WERI-Rb-1 (cell line): Measurements from ENCODE around the gene UBC.
"Not testable (repeated sequence)": the region's sequence is repeated elsewhere in the genome, so short reads cannot be mapped to it uniquely, and the experiment has no call there.

Experiments used
- DNase-seq: peaks from one replicate; pipeline ENCODE4 v3.0.0-alpha.2; 2020
- H3K27ac ChIP-seq: fragments of 250-450 bp; sonication (Bioruptor Pico); 2 replicates; pipeline ENCODE4 v1.5.1; 2020; ENCODE audit warnings: mild to moderate bottlenecking, moderate library complexity
- H3K27me3 ChIP-seq: fragments of 250-450 bp; sonication (Bioruptor Pico); 2 replicates; pipeline ENCODE4 v1.5.1; 2021; ENCODE audit warnings: mild to moderate bottlenecking, low read depth, moderate library complexity; ENCODE audit not compliant: insufficient read depth, severe bottlenecking
- H3K36me3 ChIP-seq: fragments of 250-450 bp; sonication (Bioruptor Pico); 2 replicates; pipeline ENCODE4 v1.5.1; 2020; ENCODE audit warnings: mild to moderate bottlenecking, moderate library complexity
- H3K4me3 ChIP-seq: 2 replicates; pipeline ENCODE4 v1.5.1; 2011; ENCODE audit warnings: low read depth, mild to moderate bottlenecking, control low read depth, low read length
- H3K9me3 ChIP-seq: fragments of 250-450 bp; sonication (Bioruptor Pico); 2 replicates; pipeline ENCODE4 v1.5.1; 2021; ENCODE audit warnings: mild to moderate bottlenecking, moderate library complexity; ENCODE audit not compliant: severe bottlenecking
- TF ChIP-seq, protein P1 (sequence below): IDR thresholded peaks from 2 replicates; pipeline ENCODE4 v1.5.1; 2011; ENCODE audit warnings: low read depth, mild to moderate bottlenecking, control low read depth, inconsistent platforms, low read length

Gene UBC

DNA sequence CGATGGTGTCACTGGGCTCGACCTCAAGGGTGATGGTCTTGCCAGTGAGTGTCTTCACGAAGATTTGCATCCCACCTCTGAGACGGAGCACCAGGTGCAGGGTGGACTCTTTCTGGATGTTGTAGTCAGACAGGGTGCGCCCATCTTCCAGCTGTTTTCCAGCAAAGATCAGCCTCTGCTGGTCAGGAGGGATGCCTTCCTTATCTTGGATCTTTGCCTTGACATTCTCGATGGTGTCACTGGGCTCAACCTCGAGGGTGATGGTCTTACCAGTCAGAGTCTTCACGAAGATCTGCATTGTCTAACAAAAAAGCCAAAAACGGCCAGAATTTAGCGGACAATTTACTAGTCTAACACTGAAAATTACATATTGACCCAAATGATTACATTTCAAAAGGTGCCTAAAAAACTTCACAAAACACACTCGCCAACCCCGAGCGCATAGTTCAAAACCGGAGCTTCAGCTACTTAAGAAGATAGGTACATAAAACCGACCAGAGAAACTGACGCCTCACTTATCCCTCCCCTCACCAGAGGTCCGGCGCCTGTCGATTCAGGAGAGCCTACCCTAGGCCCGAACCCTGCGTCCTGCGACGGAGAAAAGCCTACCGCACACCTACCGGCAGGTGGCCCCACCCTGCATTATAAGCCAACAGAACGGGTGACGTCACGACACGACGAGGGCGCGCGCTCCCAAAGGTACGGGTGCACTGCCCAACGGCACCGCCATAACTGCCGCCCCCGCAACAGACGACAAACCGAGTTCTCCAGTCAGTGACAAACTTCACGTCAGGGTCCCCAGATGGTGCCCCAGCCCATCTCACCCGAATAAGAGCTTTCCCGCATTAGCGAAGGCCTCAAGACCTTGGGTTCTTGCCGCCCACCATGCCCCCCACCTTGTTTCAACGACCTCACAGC, 717 bp downstream of the UBC start:
- no peaks in the 10 kb centered on the region for H3K27me3 ChIP-seq
- peak overlapping the region; percentile 100 for H3K27ac ChIP-seq
- TF ChIP-seq, protein P1, sequence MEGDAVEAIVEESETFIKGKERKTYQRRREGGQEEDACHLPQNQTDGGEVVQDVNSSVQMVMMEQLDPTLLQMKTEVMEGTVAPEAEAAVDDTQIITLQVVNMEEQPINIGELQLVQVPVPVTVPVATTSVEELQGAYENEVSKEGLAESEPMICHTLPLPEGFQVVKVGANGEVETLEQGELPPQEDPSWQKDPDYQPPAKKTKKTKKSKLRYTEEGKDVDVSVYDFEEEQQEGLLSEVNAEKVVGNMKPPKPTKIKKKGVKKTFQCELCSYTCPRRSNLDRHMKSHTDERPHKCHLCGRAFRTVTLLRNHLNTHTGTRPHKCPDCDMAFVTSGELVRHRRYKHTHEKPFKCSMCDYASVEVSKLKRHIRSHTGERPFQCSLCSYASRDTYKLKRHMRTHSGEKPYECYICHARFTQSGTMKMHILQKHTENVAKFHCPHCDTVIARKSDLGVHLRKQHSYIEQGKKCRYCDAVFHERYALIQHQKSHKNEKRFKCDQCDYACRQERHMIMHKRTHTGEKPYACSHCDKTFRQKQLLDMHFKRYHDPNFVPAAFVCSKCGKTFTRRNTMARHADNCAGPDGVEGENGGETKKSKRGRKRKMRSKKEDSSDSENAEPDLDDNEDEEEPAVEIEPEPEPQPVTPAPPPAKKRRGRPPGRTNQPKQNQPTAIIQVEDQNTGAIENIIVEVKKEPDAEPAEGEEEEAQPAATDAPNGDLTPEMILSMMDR = peak; percentile 77
- peak; percentile 91 for DNase-seq
- H3K4me3 ChIP-seq = peak overlapping the region; percentile 99
- H3K9me3 ChIP-seq = no peaks in the 10 kb centered on the region
- peaks cover 24% of the 10 kb centered on the region for H3K36me3 ChIP-seq

DNA sequence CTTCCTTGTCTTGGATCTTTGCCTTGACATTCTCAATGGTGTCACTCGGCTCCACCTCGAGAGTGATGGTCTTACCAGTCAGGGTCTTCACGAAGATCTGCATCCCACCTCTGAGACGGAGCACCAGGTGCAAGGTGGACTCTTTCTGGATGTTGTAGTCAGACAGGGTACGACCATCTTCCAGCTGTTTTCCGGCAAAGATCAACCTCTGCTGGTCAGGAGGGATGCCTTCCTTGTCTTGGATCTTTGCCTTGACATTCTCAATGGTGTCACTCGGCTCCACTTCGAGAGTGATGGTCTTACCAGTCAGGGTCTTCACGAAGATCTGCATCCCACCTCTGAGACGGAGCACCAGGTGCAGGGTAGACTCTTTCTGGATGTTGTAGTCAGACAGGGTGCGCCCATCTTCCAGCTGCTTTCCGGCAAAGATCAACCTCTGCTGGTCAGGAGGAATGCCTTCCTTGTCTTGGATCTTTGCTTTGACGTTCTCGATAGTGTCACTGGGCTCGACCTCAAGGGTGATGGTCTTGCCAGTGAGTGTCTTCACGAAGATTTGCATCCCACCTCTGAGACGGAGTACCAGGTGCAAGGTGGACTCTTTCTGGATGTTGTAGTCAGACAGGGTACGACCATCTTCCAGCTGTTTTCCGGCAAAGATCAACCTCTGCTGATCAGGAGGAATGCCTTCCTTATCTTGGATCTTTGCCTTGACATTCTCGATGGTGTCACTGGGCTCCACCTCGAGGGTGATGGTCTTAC, 1.7 kb downstream of the UBC start:
- H3K9me3 ChIP-seq, H3K27me3 ChIP-seq, H3K4me3 ChIP-seq, DNase-seq, H3K27ac ChIP-seq: not testable (repeated sequence)
- H3K36me3 ChIP-seq = peaks cover 24% of the 10 kb centered on the region

DNA sequence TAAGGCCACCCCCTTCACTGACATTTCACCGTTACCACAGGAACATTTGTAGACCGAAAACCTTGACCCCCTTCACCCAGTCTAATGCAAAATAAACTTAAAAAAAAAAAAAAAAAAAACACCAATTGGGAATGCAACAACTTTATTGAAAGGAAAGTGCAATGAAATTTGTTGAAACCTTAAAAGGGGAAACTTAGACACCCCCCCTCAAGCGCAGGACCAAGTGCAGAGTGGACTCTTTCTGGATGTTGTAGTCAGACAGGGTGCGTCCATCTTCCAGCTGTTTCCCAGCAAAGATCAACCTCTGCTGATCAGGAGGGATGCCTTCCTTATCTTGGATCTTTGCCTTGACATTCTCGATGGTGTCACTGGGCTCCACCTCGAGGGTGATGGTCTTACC, 2.9 kb downstream of the UBC start:
- not testable (repeated sequence) for H3K27me3 ChIP-seq, DNase-seq, H3K27ac ChIP-seq, H3K4me3 ChIP-seq, H3K9me3 ChIP-seq
- H3K36me3 ChIP-seq = peaks cover 24% of the 10 kb centered on the region

DNA sequence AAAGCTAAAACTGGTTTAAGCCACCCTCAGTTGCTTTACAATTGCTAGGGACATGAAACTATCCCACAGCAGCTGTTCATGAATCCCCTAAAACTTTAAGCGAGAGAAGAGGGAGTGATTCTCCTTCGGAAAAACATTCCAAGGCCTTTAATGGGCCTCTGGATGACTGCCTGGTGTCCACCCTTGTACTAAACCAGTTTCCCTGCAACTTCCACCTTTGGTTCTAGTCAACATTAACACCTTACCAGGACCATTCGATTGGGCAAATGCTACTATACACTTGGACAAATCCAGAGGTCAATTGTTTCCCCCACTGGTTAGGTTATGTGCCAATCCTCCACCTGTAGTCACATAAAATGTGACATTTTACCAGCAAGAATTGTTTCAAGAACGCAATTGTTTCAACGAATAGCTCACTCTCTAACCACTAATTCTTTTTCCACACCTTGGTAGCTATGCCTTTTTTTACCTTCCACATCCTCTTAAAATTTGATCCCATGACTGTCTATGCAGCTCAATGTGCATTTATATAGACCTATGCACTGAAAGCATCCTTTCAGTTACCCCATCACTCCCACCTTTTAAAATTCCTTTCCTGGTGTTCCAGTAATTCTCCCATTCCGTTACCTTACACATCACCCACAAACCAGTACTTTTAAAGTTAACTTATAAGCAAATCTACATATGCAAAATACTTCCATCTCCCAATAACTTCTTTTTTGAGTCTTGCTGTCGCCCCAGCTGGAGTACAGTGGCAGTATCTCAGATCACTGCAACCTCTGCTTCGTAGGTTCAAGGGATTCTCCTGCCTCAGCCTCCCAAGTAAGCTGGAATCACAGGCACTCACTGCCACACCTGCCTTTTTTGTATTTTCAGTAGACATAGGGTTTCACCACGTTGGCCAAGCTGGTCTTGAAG, 3.6 kb downstream of the UBC start:
- Histone ChIP-seq H3K36me3 (peaks cover 24% of the 10 kb centered on the region), H3K27me3 (no peaks in the 10 kb centered on the region), H3K27ac (no peak overlapping the region), H3K9me3 (no peaks in the 10 kb centered on the region), H3K4me3 (no peak overlapping the region)
- TF ChIP-seq, protein P1 = no peak
- no peak for DNase-seq

DNA sequence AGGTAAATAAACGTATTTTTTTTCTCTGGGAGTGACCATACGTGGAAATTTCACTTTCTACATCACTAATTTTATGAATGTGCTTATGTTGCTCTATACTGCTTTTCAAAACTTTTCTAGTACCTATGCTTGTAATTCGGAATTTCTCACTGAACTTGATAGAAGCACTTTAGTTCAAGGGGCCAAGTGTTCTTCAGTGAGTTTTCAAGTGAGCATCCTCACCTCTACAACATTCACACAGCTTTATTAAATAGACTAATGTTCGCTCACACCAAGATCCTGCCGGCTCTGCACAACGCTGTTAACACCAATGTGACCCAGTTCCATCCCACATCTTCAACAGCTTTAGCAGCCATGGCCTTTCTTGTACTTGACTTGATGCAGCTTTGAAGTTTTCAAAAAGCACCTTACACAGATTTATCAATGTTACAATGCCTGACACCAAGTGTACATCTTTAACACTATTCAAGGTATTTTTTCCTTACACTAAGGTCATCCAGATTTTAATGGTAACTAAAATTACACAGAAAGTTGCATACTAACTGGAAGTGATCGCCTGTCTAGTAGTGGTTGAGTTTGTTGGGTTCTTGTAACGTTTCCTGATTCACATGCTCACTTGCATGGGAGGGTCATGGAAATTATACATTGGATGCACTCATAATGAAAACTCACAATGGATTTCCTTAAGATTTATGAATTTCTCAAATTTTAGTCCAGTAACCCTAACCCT, 4.5 kb downstream of the UBC start:
- no peaks in the 10 kb centered on the region for H3K9me3 ChIP-seq
- TF ChIP-seq, protein P1 = no peak
- DNase-seq = no peak

DNA sequence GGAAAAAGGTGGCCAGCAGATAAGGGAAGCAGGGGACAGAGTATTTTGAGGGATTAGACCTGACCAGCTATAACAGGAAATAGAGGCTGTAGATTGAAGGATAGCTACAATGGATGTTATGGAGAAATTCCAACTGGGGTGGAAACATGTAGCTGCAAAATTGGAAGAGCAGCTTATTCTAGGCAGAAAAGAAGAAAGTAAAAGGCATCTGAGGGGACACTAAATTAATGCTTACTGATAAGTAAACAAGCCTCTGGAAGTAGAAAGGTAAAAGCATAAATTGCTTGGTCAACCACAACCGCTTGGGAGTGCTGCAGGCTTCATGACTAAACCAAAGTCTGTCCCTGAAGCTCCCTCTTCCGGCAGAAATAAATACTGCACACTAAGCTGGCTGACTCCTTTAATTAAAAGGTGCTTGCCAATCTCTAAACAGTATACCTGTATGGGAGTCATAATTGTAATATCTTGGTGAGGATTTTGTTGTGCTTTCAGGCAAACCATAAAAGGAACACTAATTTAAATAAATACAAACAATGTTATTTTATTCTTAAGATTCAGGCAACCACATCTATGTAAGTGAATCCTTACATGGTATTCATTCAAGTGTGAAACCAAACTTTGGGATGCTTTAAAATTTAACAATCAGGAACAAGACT, 7.7 kb downstream of the UBC start:
- DNase-seq = peak; percentile 92
- no peak overlapping the region for H3K27ac ChIP-seq

More for the DNA sequence above, 4.5 kb downstream of the UBC start:
- Histone ChIP-seq H3K27me3 (no peaks in the 10 kb centered on the region), H3K36me3 (peaks cover 24% of the 10 kb centered on the region), H3K4me3 (no peak overlapping the region), H3K27ac (no peak overlapping the region)

More for the DNA sequence above, 7.7 kb downstream of the UBC start:
- Histone ChIP-seq H3K27me3 (no peaks in the 10 kb centered on the region), H3K36me3 (peaks cover 14% of the 10 kb centered on the region), H3K4me3 (no peak overlapping the region), H3K9me3 (no peaks in the 10 kb centered on the region)
- TF ChIP-seq, protein P1 = peak; percentile 94
